WTC11 (cell line): ENCODE measurements around the gene PLXND1. TPM values are rescaled to one million over a fixed set of nuclear protein-coding genes. Genes with fewer than 3 reads are reported as not detected.

Experiments
- ATAC-seq: fragments of 200-7000 bp; cut with Tn5 transposase; 2 replicates; pipeline ENCODE4 v1.10.0; 2021; ENCODE audit warnings: mild to moderate bottlenecking, moderate library complexity
- CTCF ChIA-PET: fragments of 300-600 bp; sonication (Branson Sonifier 250); formaldehyde crosslinking; loops from one replicate; lab custom pipeline; 2021; ENCODE audit warnings: antibody characterized with exemption; lab: Charles Lee
- POLR2A ChIA-PET: fragments of 350-600 bp; sonication (Branson Sonifier 250); formaldehyde crosslinking; loops from one replicate; lab custom pipeline; 2021; ENCODE audit warnings: antibody characterized with exemption; lab: Charles Lee
- DNase-seq: peaks from one replicate; pipeline ENCODE4 v3.0.0; 2021; ENCODE audit warnings: low spot score
- H3K27ac Mint-ChIP-seq: 2 replicates; pipeline ENCODE4 v1.8.0; 2021; ENCODE audit warnings: mixed read lengths
- H3K27me3 Mint-ChIP-seq: 2 replicates; pipeline ENCODE4 v1.8.0; 2021; ENCODE audit warnings: low read depth, mild to moderate bottlenecking, moderate library complexity, mixed read lengths
- H3K36me3 Mint-ChIP-seq: 2 replicates; pipeline ENCODE4 v1.8.0; 2021; ENCODE audit warnings: mixed read lengths
- H3K4me1 Mint-ChIP-seq: 2 replicates; pipeline ENCODE4 v1.8.0; 2022; ENCODE audit warnings: mixed read lengths
- H3K4me3 Mint-ChIP-seq: 2 replicates; pipeline ENCODE4 v1.8.0; 2021; ENCODE audit warnings: mild to moderate bottlenecking, moderate library complexity, mixed read lengths
- H3K9me3 Mint-ChIP-seq: 2 replicates; pipeline ENCODE4 v1.8.0; 2021; ENCODE audit warnings: mixed read lengths
- E2F1 ChIP-seq: sonication (generic); formaldehyde crosslinking; IDR thresholded peaks from 2 replicates; pipeline ENCODE4 v1.8.0; 2022; ENCODE audit warnings: mild to moderate bottlenecking, missing genetic modification reagents
- EMX1 ChIP-seq: fragments of 250-450 bp; sonication (Bioruptor Pico); IDR thresholded peaks from 2 replicates; pipeline ENCODE4 v1.8.0; 2021; ENCODE audit warnings: mild to moderate bottlenecking
- GTF2I ChIP-seq: fragments of 250-450 bp; sonication (Bioruptor Pico); conservative IDR thresholded peaks from 2 replicates; pipeline ENCODE4 v1.4.0; 2021; ENCODE audit warnings: mild to moderate bottlenecking
- HMGA2 ChIP-seq: fragments of 250-450 bp; sonication (Bioruptor Pico); IDR thresholded peaks from 2 replicates; pipeline ENCODE4 v1.4.0; 2021; ENCODE audit warnings: mild to moderate bottlenecking, moderate library complexity
- JAZF1 ChIP-seq: fragments of 250-450 bp; sonication (Bioruptor Pico); IDR thresholded peaks from 2 replicates; pipeline ENCODE4 v1.9.0; 2021; ENCODE audit warnings: moderate library complexity, mild to moderate bottlenecking, inconsistent platforms
- KAT7 ChIP-seq: sonication (generic); formaldehyde crosslinking; IDR thresholded peaks from 2 replicates; pipeline ENCODE4 v1.8.1; 2023; ENCODE audit warnings: missing genetic modification reagents, mild to moderate bottlenecking, borderline replicate concordance
- MYBL2 ChIP-seq: sonication (generic); formaldehyde crosslinking; IDR thresholded peaks from 2 replicates; pipeline ENCODE4 v1.8.1; 2023; ENCODE audit warnings: mild to moderate bottlenecking, moderate library complexity, missing genetic modification reagents
- NFATC4 ChIP-seq: fragments of 250-450 bp; sonication (Bioruptor Pico); IDR thresholded peaks from 2 replicates; pipeline ENCODE4 v1.9.0; 2021; ENCODE audit warnings: mild to moderate bottlenecking
- OVOL2 ChIP-seq: fragments of 250-450 bp; sonication (Bioruptor Pico); IDR thresholded peaks from 2 replicates; pipeline ENCODE4 v1.9.0; 2021; ENCODE audit warnings: mild to moderate bottlenecking, borderline replicate concordance
- RORB ChIP-seq: fragments of 250-450 bp; sonication (Bioruptor Pico); IDR thresholded peaks from 2 replicates; pipeline ENCODE4 v1.9.0; 2021; ENCODE audit warnings: mild to moderate bottlenecking
- SMAD4 ChIP-seq: sonication (generic); formaldehyde crosslinking; IDR thresholded peaks from 2 replicates; pipeline ENCODE4 v1.8.0; 2022; ENCODE audit warnings: mild to moderate bottlenecking, missing genetic modification reagents
- SOX15 ChIP-seq: fragments of 250-450 bp; sonication (Bioruptor Pico); IDR thresholded peaks from 2 replicates; pipeline ENCODE4 v1.9.0; 2021; ENCODE audit warnings: mild to moderate bottlenecking
- SP1 ChIP-seq: sonication (generic); formaldehyde crosslinking; conservative IDR thresholded peaks from 2 replicates; pipeline ENCODE4 v1.8.1; 2022; ENCODE audit warnings: missing genetic modification reagents
- ZBTB43 ChIP-seq: sonication (generic); formaldehyde crosslinking; IDR thresholded peaks from 2 replicates; pipeline ENCODE4 v1.8.1; 2023; ENCODE audit warnings: mild to moderate bottlenecking, missing genetic modification reagents
- ZNF138 ChIP-seq: sonication (generic); formaldehyde crosslinking; conservative IDR thresholded peaks from 2 replicates; pipeline ENCODE4 v1.8.1; 2022; ENCODE audit warnings: mild to moderate bottlenecking, moderate library complexity, missing genetic modification reagents
- ZNF232 ChIP-seq: sonication (generic); formaldehyde crosslinking; IDR thresholded peaks from 2 replicates; pipeline ENCODE4 v1.8.0; 2022; ENCODE audit warnings: mild to moderate bottlenecking, missing genetic modification reagents
- ZNF396 ChIP-seq: fragments of 250-450 bp; sonication (Bioruptor Pico); IDR thresholded peaks from 2 replicates; pipeline ENCODE4 v1.8.0; 2021; ENCODE audit warnings: mild to moderate bottlenecking, moderate library complexity, borderline replicate concordance
- total RNA-seq: library from RNA; stranded (reverse); gene quantifications from 3 replicates; pipeline ENCODE4 v1.2.3, GENCODE V29; 2021
- TF ChIP-seq, protein P1 (sequence below): sonication (generic); formaldehyde crosslinking; IDR thresholded peaks from 2 replicates; pipeline ENCODE4 v1.8.1; 2022; ENCODE audit warnings: low read depth, missing genetic modification reagents, borderline replicate concordance
- TF ChIP-seq, protein P2 (sequence below): sonication (generic); formaldehyde crosslinking; IDR thresholded peaks from 2 replicates; pipeline ENCODE4 v1.8.0; 2023; ENCODE audit warnings: mild to moderate bottlenecking, missing genetic modification reagents
- TF ChIP-seq, protein P3 (sequence below): sonication (generic); formaldehyde crosslinking; IDR thresholded peaks from 2 replicates; pipeline ENCODE4 v1.8.1; 2023; ENCODE audit warnings: mild to moderate bottlenecking, missing genetic modification reagents, moderate library complexity
- TF ChIP-seq, protein P4 (sequence below): sonication (generic); formaldehyde crosslinking; conservative IDR thresholded peaks from 2 replicates; pipeline ENCODE4 v1.8.1; 2022; ENCODE audit warnings: mild to moderate bottlenecking, missing genetic modification reagents

PLXND1 gene
- total RNA-seq, 1 experiment from 2014 or later: 56.7 TPM

DNA sequence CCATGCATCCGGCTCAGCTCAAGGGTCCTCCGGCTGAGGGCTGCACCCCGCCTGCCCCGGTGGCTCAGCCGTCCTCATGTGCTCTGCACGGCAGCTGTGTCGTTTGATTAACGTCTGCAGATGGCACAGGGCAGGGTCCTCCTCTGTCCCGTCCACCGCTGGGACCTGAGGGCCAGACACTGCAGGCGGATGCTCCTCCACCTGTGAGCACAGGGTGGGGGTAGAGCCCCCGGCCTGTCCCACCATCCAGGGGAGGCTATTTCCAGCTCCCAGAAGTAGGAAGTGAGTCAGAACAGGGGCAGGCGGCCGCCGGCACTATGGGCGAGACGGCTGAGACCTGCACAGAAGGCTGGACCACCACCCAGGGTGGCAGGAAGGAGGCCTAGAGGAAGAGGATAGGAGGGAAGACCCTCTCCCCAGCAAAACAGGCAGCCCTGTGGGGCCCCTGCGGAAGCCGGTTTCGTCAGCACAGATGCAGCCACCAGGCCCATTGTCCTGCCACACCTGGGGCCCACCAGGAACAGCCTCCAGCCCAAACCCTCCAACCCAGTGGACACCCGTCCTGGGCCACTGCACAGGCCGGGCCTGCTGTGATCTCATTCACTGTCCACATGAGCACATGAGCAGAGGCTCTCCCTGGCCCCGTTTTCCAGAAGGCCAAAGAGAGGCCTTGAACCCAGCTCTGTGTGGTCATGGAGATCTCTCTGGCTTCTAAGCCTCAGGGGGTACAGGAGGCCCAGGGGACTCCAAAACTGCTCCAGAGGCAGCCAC is 12.6 kb upstream of the PLXND1 start:
- Mint-ChIP-seq H3K36me3 (no peaks in the 10 kb centered on the region), H3K4me3 (no peak overlapping the region), H3K27ac (no peak overlapping the region), H3K4me1 (peaks cover 19% of the 10 kb centered on the region), H3K9me3 (no peaks in the 10 kb centered on the region), H3K27me3 (no peaks in the 10 kb centered on the region)
- TF ChIP-seq EMX1: no peak
- no peak for TF ChIP-seq NFATC4 (CRISPR knock-in tag)
- TF ChIP-seq RORB (CRISPR knock-in tag): no peak
- TF ChIP-seq SMAD4: no peak
- TF ChIP-seq GTF2I (CRISPR knock-in tag): no peak
- TF ChIP-seq ZBTB43 (CRISPR knock-in tag): no peak
- ChIA-PET POLR2A (no interaction called here), CTCF (interaction anchor here (1.4 to 2.4 kb wide), 3 partner anchors 9 to 133 kb away, joined by 4 to 14 read pairs (median 4); no protein-coding TSS in a partner anchor)
- ATAC-seq (no peak), DNase-seq (no peak)

- CTCF ChIA-PET: interaction anchor here (0.6 to 2.4 kb wide), 4 partner anchors 9 to 211 kb away, joined by 4 to 14 read pairs (median 4); no protein-coding TSS in a partner anchor
- POLR2A ChIA-PET: interaction anchor here (1.0 kb wide), 1 partner anchor 178 kb away, joined by 3 read pairs; the partner anchor contains the start of gene IFT122
- TF ChIP-seq ZNF138 (CRISPR knock-in tag) (no peak), SP1 (CRISPR knock-in tag) (no peak), JAZF1 (no peak), ZNF232 (no peak), E2F1 (CRISPR knock-in tag) (no peak), KAT7 (CRISPR knock-in tag) (no peak), HMGA2 (CRISPR knock-in tag) (no peak), ZBTB43 (CRISPR knock-in tag) (no peak), SOX15 (no peak), ZNF396 (no peak), OVOL2 (no peak), MYBL2 (CRISPR knock-in tag) (no peak)
- TF ChIP-seq, protein P1, sequence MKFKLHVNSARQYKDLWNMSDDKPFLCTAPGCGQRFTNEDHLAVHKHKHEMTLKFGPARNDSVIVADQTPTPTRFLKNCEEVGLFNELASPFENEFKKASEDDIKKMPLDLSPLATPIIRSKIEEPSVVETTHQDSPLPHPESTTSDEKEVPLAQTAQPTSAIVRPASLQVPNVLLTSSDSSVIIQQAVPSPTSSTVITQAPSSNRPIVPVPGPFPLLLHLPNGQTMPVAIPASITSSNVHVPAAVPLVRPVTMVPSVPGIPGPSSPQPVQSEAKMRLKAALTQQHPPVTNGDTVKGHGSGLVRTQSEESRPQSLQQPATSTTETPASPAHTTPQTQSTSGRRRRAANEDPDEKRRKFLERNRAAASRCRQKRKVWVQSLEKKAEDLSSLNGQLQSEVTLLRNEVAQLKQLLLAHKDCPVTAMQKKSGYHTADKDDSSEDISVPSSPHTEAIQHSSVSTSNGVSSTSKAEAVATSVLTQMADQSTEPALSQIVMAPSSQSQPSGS (CRISPR knock-in tag): no peak
- TF ChIP-seq, protein P2, sequence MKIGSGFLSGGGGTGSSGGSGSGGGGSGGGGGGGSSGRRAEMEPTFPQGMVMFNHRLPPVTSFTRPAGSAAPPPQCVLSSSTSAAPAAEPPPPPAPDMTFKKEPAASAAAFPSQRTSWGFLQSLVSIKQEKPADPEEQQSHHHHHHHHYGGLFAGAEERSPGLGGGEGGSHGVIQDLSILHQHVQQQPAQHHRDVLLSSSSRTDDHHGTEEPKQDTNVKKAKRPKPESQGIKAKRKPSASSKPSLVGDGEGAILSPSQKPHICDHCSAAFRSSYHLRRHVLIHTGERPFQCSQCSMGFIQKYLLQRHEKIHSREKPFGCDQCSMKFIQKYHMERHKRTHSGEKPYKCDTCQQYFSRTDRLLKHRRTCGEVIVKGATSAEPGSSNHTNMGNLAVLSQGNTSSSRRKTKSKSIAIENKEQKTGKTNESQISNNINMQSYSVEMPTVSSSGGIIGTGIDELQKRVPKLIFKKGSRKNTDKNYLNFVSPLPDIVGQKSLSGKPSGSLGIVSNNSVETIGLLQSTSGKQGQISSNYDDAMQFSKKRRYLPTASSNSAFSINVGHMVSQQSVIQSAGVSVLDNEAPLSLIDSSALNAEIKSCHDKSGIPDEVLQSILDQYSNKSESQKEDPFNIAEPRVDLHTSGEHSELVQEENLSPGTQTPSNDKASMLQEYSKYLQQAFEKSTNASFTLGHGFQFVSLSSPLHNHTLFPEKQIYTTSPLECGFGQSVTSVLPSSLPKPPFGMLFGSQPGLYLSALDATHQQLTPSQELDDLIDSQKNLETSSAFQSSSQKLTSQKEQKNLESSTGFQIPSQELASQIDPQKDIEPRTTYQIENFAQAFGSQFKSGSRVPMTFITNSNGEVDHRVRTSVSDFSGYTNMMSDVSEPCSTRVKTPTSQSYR (CRISPR knock-in tag): no peak
- TF ChIP-seq, protein P3, sequence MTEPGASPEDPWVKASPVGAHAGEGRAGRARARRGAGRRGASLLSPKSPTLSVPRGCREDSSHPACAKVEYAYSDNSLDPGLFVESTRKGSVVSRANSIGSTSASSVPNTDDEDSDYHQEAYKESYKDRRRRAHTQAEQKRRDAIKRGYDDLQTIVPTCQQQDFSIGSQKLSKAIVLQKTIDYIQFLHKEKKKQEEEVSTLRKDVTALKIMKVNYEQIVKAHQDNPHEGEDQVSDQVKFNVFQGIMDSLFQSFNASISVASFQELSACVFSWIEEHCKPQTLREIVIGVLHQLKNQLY (CRISPR knock-in tag): no peak
- TF ChIP-seq, protein P4, sequence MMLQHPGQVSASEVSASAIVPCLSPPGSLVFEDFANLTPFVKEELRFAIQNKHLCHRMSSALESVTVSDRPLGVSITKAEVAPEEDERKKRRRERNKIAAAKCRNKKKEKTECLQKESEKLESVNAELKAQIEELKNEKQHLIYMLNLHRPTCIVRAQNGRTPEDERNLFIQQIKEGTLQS (CRISPR knock-in tag): no peak
- H3K4me1 Mint-ChIP-seq: peaks cover 19% of the 10 kb centered on the region
- peak; percentile 12; the same call in 1 of the 2 replicates for ATAC-seq
- H3K9me3 Mint-ChIP-seq: no peaks in the 10 kb centered on the region
- no peak for DNase-seq
- H3K36me3 Mint-ChIP-seq: no peaks in the 10 kb centered on the region
- H3K4me3 Mint-ChIP-seq: no peak overlapping the region
- no peaks in the 10 kb centered on the region for H3K27me3 Mint-ChIP-seq
- no peak overlapping the region for H3K27ac Mint-ChIP-seq
Observed at GRCh38 chr3:129618186-129618820, 11.8 kb upstream of the PLXND1 start.
